H7 (cell line): ENCODE data around the gene UNKL. TPM values are rescaled to one million over a fixed set of nuclear protein-coding genes. Genes with fewer than 3 reads are reported as not detected.

ENCODE experiments used
- DNase-seq: peaks from one replicate; pipeline ENCODE4 v3.0.0; 2012
- H3K27me3 ChIP-seq: 2 replicates; pipeline ENCODE4 v1.6.0; 2011; ENCODE audit warnings: mild to moderate bottlenecking, low read length; ENCODE audit not compliant: control insufficient read depth, insufficient read depth
- H3K36me3 ChIP-seq: replicated peaks from 2 replicates; pipeline ENCODE4 v1.5.1; 2011; ENCODE audit warnings: low read length; ENCODE audit not compliant: control insufficient read depth, insufficient read depth
- H3K4me3 ChIP-seq: 2 replicates; pipeline ENCODE4 v1.5.1; 2011; ENCODE audit warnings: low read depth, mild to moderate bottlenecking, control low read depth, low read length, moderate library complexity; ENCODE audit not compliant: insufficient read depth
- total RNA-seq: library from RNA; depleted of rRNA; stranded (reverse); fragments of >200 nt; shearing (Covaris generic); gene quantifications from 2 replicates; pipeline ENCODE4 v1.2.3, GENCODE V29; 2014

The UNKL gene
- total RNA-seq, 1 experiment from 2014 or later: 22.0 TPM

- no peak for DNase-seq
- H3K27me3 ChIP-seq: peaks cover 16% of the 10 kb centered on the region
- H3K4me3 ChIP-seq: no peak overlapping the region
- peaks cover 5% of the 10 kb centered on the region for H3K36me3 ChIP-seq
These were observed 68.7 kb downstream of the UNKL start for GRCh38 chr16:1345651-1346421.

- no peak overlapping the region for H3K4me3 ChIP-seq
These were observed 69.4 kb downstream of the UNKL start for GRCh38 chr16:1345087-1345486.

GRCh38 chr16:1344499-1344898, 70.0 kb downstream of the UNKL start:
- DNase-seq: no peak
- peaks cover 16% of the 10 kb centered on the region for H3K27me3 ChIP-seq
- no peak overlapping the region for H3K4me3 ChIP-seq
- H3K36me3 ChIP-seq: peaks cover 4% of the 10 kb centered on the region

More at GRCh38 chr16:1345087-1345486, 69.4 kb downstream of the UNKL start:
- Histone ChIP-seq H3K36me3 (peaks cover 4% of the 10 kb centered on the region), H3K27me3 (peaks cover 16% of the 10 kb centered on the region)
- DNase-seq: no peak

- no peaks in the 10 kb centered on the region; the same call in none of the 2 replicates for H3K36me3 ChIP-seq
- H3K27me3 ChIP-seq: peaks cover 16% of the 10 kb centered on the region
- H3K4me3 ChIP-seq: peak overlapping the region; percentile 28; the same call in 1 of the 2 replicates
- DNase-seq: peak; percentile 81
These were observed 70.9 kb downstream of the UNKL start for GRCh38 chr16:1343428-1344242.

GRCh38 chr16:1342526-1343427, 71.7 kb downstream of the UNKL start:
- Histone ChIP-seq H3K27me3 (peaks cover 16% of the 10 kb centered on the region), H3K36me3 (no peaks in the 10 kb centered on the region; the same call in 1 of the 2 replicates), H3K4me3 (peak overlapping the region; percentile 28; the same call in 1 of the 2 replicates)
- DNase-seq: peak; percentile 100

GRCh38 chr16:1341495-1342420, 72.7 kb downstream of the UNKL start:
- DNase-seq: no peak
- Histone ChIP-seq H3K27me3 (peaks cover 16% of the 10 kb centered on the region), H3K4me3 (no peak overlapping the region), H3K36me3 (no peaks in the 10 kb centered on the region)

GRCh38 chr16:1340730-1341494, 73.6 kb downstream of the UNKL start:
- no peak overlapping the region for H3K4me3 ChIP-seq
- no peaks in the 10 kb centered on the region for H3K36me3 ChIP-seq
- H3K27me3 ChIP-seq: peaks cover 21% of the 10 kb centered on the region
- no peak for DNase-seq

GRCh38 chr16:1338855-1339675, 75.4 kb downstream of the UNKL start:
- no peak for DNase-seq
- Histone ChIP-seq H3K36me3 (no peaks in the 10 kb centered on the region), H3K4me3 (no peak overlapping the region), H3K27me3 (peaks cover 36% of the 10 kb centered on the region)

GRCh38 chr16:1338119-1338730, 76.3 kb downstream of the UNKL start:
- no peak overlapping the region for H3K4me3 ChIP-seq
- DNase-seq: peak; percentile 89
- peaks cover 36% of the 10 kb centered on the region for H3K27me3 ChIP-seq
- no peaks in the 10 kb centered on the region for H3K36me3 ChIP-seq

GRCh38 chr16:1337486-1337885, 77.0 kb downstream of the UNKL start:
- no peaks in the 10 kb centered on the region for H3K36me3 ChIP-seq
- H3K4me3 ChIP-seq: no peak overlapping the region
- peak; percentile 81 for DNase-seq
- peaks cover 42% of the 10 kb centered on the region for H3K27me3 ChIP-seq

GRCh38 chr16:1336619-1337018, 77.9 kb downstream of the UNKL start:
- Histone ChIP-seq H3K27me3 (peaks cover 37% of the 10 kb centered on the region), H3K4me3 (no peak overlapping the region), H3K36me3 (no peaks in the 10 kb centered on the region)
- DNase-seq: no peak

GRCh38 chr16:1335996-1336395, 78.5 kb downstream of the UNKL start:
- Histone ChIP-seq H3K27me3 (peaks cover 37% of the 10 kb centered on the region), H3K36me3 (no peaks in the 10 kb centered on the region), H3K4me3 (no peak overlapping the region)
- DNase-seq: peak; percentile 86
